Small intestine (tissue), 7 donors: ENCODE results near the gene SLC8A1. TPM values are rescaled to one million over a fixed set of nuclear protein-coding genes. Genes with fewer than 3 reads are reported as not detected.

Source experiments
- DNase-seq, 2 donors: peaks; one replicate each; pipeline versions ENCODE4 v3.0.0 to v3.0.0-alpha.2; 2013
- FAIRE-seq: peaks from 2 replicates; lab custom pipeline; 2012; peaks lifted over from hg19 to GRCh38; lab: Jason Lieb, UNC
- H3K27ac ChIP-seq, 3 donors: one replicate each; pipeline ENCODE4 v1.5.1; 2013; ENCODE audit warnings: low read length in 2 of 3, mild to moderate bottlenecking in 2 of 3, control low read depth in 1 of 3, inconsistent platforms in 1 of 3, low read depth in 1 of 3, moderate library complexity in 1 of 3
- H3K27me3 ChIP-seq, 3 donors: one replicate each; pipeline ENCODE4 v1.6.1; 2013; ENCODE audit warnings: low read length in 3 of 3, inconsistent platforms in 1 of 3; ENCODE audit not compliant: control insufficient read depth in 3 of 3, insufficient read depth in 3 of 3
- H3K36me3 ChIP-seq, 3 donors: one replicate each; pipeline ENCODE4 v1.6.1; 2013; ENCODE audit warnings: low read length in 3 of 3, inconsistent platforms in 1 of 3, low read depth in 1 of 3, mild to moderate bottlenecking in 1 of 3, moderate library complexity in 1 of 3; ENCODE audit not compliant: control insufficient read depth in 3 of 3, insufficient read depth in 2 of 3
- H3K4me1 ChIP-seq, 3 donors: one replicate each; pipeline ENCODE4 v1.6.1; 2013; ENCODE audit warnings: low read length in 2 of 3, inconsistent platforms in 1 of 3, low read depth in 1 of 3, mild to moderate bottlenecking in 1 of 3, moderate library complexity in 1 of 3; ENCODE audit not compliant: control insufficient read depth in 3 of 3, insufficient read depth in 2 of 3
- H3K4me3 ChIP-seq, 3 donors: one replicate each; pipeline ENCODE4 v1.5.1; 2013; ENCODE audit warnings: low read length in 3 of 3, control low read depth in 1 of 3, inconsistent platforms in 1 of 3, low read depth in 1 of 3, mild to moderate bottlenecking in 1 of 3, moderate library complexity in 1 of 3
- H3K9me3 ChIP-seq, 2 donors: one replicate each; pipeline ENCODE4 v1.6.1; 2013; ENCODE audit warnings: low read depth in 1 of 2, low read length in 1 of 2; ENCODE audit not compliant: control insufficient read depth in 2 of 2, insufficient read depth in 1 of 2
- WGBS, 3 donors: extraction: QIAGEN DNeasy Blood & Tissue Kit; methylation state at CpG; one replicate each; pipeline ENCODE4 v1.1.7; 2013; 5-methylcytosine and 5-hydroxymethylcytosine counted together
- polyA plus RNA-seq, 4 donors: library from polyadenylated mRNA; stranded (reverse) in 3 of 4; unstranded in 1 of 4; fragments of 200-250 nt in 3 of 4; fragments of 120-200 nt in 1 of 4; gene quantifications; one replicate each; pipeline versions ENCODE4 v1.2.1 to v1.2.3, GENCODE V29; 2013
- donor health status: healthy with polysubstance abuse.
- donor health status: control.
- donor health status: control.
- donor health status: Bipolar disorder and iron deficiency.
- donor health status: healthy.

SLC8A1 gene
- polyA plus RNA-seq, 4 donors, result 0.22 to 5.6 (median 1.9) TPM

GRCh38 chr2:40346535-40347354 lies 105.1 kb downstream of the SLC8A1 start:
- no peaks in the 10 kb centered on the region for H3K9me3 ChIP-seq
- H3K27ac ChIP-seq, result peak overlapping the region in 2 of 3 donors; percentile 20 to 68
- 77 to 95% (median 85%) methylated on average over 3 of the region's 3 CpGs for WGBS, 3 donors
- FAIRE-seq (no peak), DNase-seq (no peak)
- no peak overlapping the region for H3K4me3 ChIP-seq
- H3K36me3 ChIP-seq, result no peaks in the 10 kb centered on the region
- no peaks in the 10 kb centered on the region for H3K27me3 ChIP-seq
- peaks cover 0 to 2% (median 0%) of the 10 kb centered on the region in 3 donors for H3K4me1 ChIP-seq

- H3K27ac ChIP-seq, result no peak overlapping the region
Measured at GRCh38 chr2:40344364-40344763, 107.5 kb downstream of the SLC8A1 start.

GRCh38 chr2:40343902-40344301 lies 108.0 kb downstream of the SLC8A1 start:
- no peak for FAIRE-seq
- Histone ChIP-seq H3K27ac (no peak overlapping the region), H3K36me3 (no peaks in the 10 kb centered on the region), H3K4me1 (peaks cover 0 to 2% (median 0%) of the 10 kb centered on the region in 3 donors), H3K27me3 (no peaks in the 10 kb centered on the region), H3K9me3 (no peaks in the 10 kb centered on the region), H3K4me3 (no peak overlapping the region)
- 65 to 69% (median 66%) methylated on average over 2 of the region's 2 CpGs for WGBS, 3 donors
- DNase-seq, result no peak

More at GRCh38 chr2:40344364-40344763, 107.5 kb downstream of the SLC8A1 start:
- no peak overlapping the region for H3K4me3 ChIP-seq
- no peak for DNase-seq
- H3K36me3 ChIP-seq, result no peaks in the 10 kb centered on the region
- no peaks in the 10 kb centered on the region for H3K9me3 ChIP-seq
- H3K27me3 ChIP-seq, result no peaks in the 10 kb centered on the region
- FAIRE-seq, result no peak
- WGBS, 3 donors, result 72 to 88% (median 74%) methylated on average over 1 of the region's 1 CpG
- H3K4me1 ChIP-seq, result peaks cover 0 to 2% (median 0%) of the 10 kb centered on the region in 3 donors

GRCh38 chr2:40341198-40341597 lies 110.7 kb downstream of the SLC8A1 start:
- WGBS, 3 donors, result 85 to 96% (median 87%) methylated on average over 1 of the region's 1 CpG
- FAIRE-seq (no peak), DNase-seq (no peak)
- no peak overlapping the region for H3K27ac ChIP-seq
- no peaks in the 10 kb centered on the region for H3K4me1 ChIP-seq
- no peaks in the 10 kb centered on the region for H3K36me3 ChIP-seq
- H3K9me3 ChIP-seq, result no peaks in the 10 kb centered on the region
- no peak overlapping the region for H3K4me3 ChIP-seq
- H3K27me3 ChIP-seq, result no peaks in the 10 kb centered on the region

GRCh38 chr2:40339026-40339425 lies 112.9 kb downstream of the SLC8A1 start:
- DNase-seq, result no peak
- Histone ChIP-seq H3K9me3 (no peaks in the 10 kb centered on the region), H3K27me3 (no peaks in the 10 kb centered on the region), H3K4me3 (no peak overlapping the region), H3K36me3 (no peaks in the 10 kb centered on the region), H3K4me1 (no peaks in the 10 kb centered on the region), H3K27ac (no peak overlapping the region)
- 89 to 91% (median 90%) methylated on average over 3 of the region's 3 CpGs for WGBS, 3 donors
- FAIRE-seq, result no peak

- 34 to 53% (median 47%) methylated on average over 7 of the region's 7 CpGs for whole genome bisulfite sequencing, 3 donors
- no peak for FAIRE-seq
- H3K27ac ChIP-seq, result peak overlapping the region in 1 of 3 donors; percentile 17
- no peak overlapping the region for H3K4me3 ChIP-seq
- H3K36me3 ChIP-seq, result no peaks in the 10 kb centered on the region
- H3K4me1 ChIP-seq, result peaks cover 0 to 8% (median 0%) of the 10 kb centered on the region in 3 donors
- H3K27me3 ChIP-seq, result no peaks in the 10 kb centered on the region
- no peaks in the 10 kb centered on the region for H3K9me3 ChIP-seq
- peak in 1 of 2 donors; percentile 48 for DNase-seq
Measured at GRCh38 chr2:40332191-40332826, 119.6 kb downstream of the SLC8A1 start.

GRCh38 chr2:40330096-40330495 lies 121.8 kb downstream of the SLC8A1 start:
- Histone ChIP-seq H3K9me3 (no peaks in the 10 kb centered on the region), H3K27me3 (no peaks in the 10 kb centered on the region), H3K36me3 (no peaks in the 10 kb centered on the region), H3K27ac (no peak overlapping the region), H3K4me3 (no peak overlapping the region), H3K4me1 (peaks cover 0 to 8% (median 0%) of the 10 kb centered on the region in 3 donors)
- DNase-seq (no peak), FAIRE-seq (no peak)
- WGBS, 3 donors, result 57 to 84% (median 77%) methylated on average over 3 of the region's 3 CpGs

- Histone ChIP-seq H3K4me1 (peaks cover 0 to 8% (median 0%) of the 10 kb centered on the region in 3 donors), H3K4me3 (no peak overlapping the region), H3K9me3 (no peaks in the 10 kb centered on the region), H3K27me3 (no peaks in the 10 kb centered on the region), H3K27ac (no peak overlapping the region), H3K36me3 (no peaks in the 10 kb centered on the region)
- FAIRE-seq, result no peak
- WGBS, 3 donors, result 73 to 90% (median 88%) methylated on average over 1 of the region's 1 CpG
- DNase-seq, result no peak
Measured at GRCh38 chr2:40329739-40330030, 122.2 kb downstream of the SLC8A1 start.
